Esophagus muscularis mucosa (tissue), 4 donors: ENCODE results near the gene CTPS2. TPM values are rescaled to one million over a fixed set of nuclear protein-coding genes. Genes with fewer than 3 reads are reported as not detected.

Source experiments
- DNase-seq: peaks from one replicate; pipeline ENCODE4 v3.0.0-alpha.2; 2017; ENCODE audit errors: extremely low spot score
- H3K27ac ChIP-seq, 4 donors: fragments of 200-600 bp; sonication (generic); replicated peaks in 1 of 4; 1 replicate in 3 of 4; 2 replicates in 1 of 4; pipeline ENCODE4 v1.5.1; 2016 to 2019; ENCODE audit warnings: mild to moderate bottlenecking in 1 of 4
- H3K27me3 ChIP-seq, 4 donors: fragments of 200-600 bp; sonication (generic); one replicate each; pipeline versions ENCODE4 v1.5.1 to v1.6.0; 2016 to 2019
- H3K36me3 ChIP-seq, 4 donors: fragments of 200-600 bp; sonication (generic); one replicate each; pipeline ENCODE4 v1.5.1; 2016 to 2019
- H3K4me1 ChIP-seq, 4 donors: fragments of 200-600 bp; sonication (generic); one replicate each; pipeline ENCODE4 v1.5.1; 2016 to 2019
- H3K4me3 ChIP-seq, 4 donors: fragments of 200-600 bp; sonication (generic); 1 replicate in 2 of 4; 2 replicates in 2 of 4; pipeline ENCODE4 v1.5.1; 2016 to 2019; ENCODE audit warnings: mild to moderate bottlenecking in 4 of 4, moderate library complexity in 1 of 4
- H3K9me3 ChIP-seq, 4 donors: fragments of 200-600 bp; sonication (generic); 1 replicate in 3 of 4; 2 replicates in 1 of 4; pipeline ENCODE4 v1.5.1; 2016 to 2019
- EP300 ChIP-seq: sonication (generic); formaldehyde crosslinking; IDR thresholded peaks from one replicate; pipeline ENCODE4 v1.6.1; 2017; ENCODE audit warnings: antibody characterized with exemption
- POLR2A ChIP-seq: fragments of 450-650 bp; IDR thresholded peaks from one replicate; pipeline ENCODE4 v1.6.1; 2017; ENCODE audit warnings: antibody characterized with exemption, moderate library complexity, mild to moderate bottlenecking, low read depth
- POLR2AphosphoS5 ChIP-seq, 2 donors: sonication (generic); formaldehyde crosslinking; IDR thresholded peaks; one replicate each; pipeline ENCODE4 v1.6.1; 2017; ENCODE audit warnings: antibody characterized with exemption in 2 of 2
- whole genome bisulfite sequencing: methylation state at CpG from one replicate; pipeline ENCODE4 v1.1.5; 2018; 5-methylcytosine and 5-hydroxymethylcytosine counted together
- intact Hi-C: fragments of 100-400 bp; cut with DNase I; formaldehyde crosslinking; loops from one replicate; pipeline ENCODE4 v1.15.1; 2023
- total RNA-seq, 4 donors: library from RNA; depleted of rRNA; stranded (reverse); fragments of >200 nt; gene quantifications; one replicate each; pipeline versions ENCODE4 v1.1.0 to v1.2.1, GENCODE V29; 2016
- TF ChIP-seq, protein P1 (sequence below), 3 experiments: fragments of 200-600 bp in 2 of 3; fragments of 450-650 bp in 1 of 3; sonication (generic) in 2 of 3; IDR thresholded peaks; one replicate each; pipeline ENCODE4 v1.5.1; 2017 to 2019; ENCODE audit warnings: antibody characterized with exemption in 3 of 3, mild to moderate bottlenecking in 2 of 3, moderate library complexity in 1 of 3

Gene CTPS2
- total RNA-seq, 4 donors from 2014 or later, result 9.8 to 18.3 (median 13.7) TPM

DNA sequence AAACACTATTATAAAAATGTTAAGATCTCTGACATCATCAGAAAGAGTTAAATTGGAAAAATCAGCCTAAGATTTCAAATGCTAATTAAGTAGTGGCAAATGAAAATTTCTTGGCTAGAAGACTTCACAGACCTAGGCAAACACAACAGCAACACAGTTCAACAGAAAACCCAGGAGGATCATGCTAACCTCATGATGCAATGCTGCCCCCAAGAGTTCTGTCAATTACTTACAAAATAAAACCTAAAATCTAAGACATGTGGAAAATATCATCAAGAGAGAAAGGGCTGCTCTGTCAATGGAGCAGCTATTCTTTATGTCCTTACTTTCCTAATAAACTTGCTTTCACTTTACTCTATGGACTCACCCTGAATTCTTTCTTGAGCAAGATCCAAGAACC, 41.5 kb downstream of the CTPS2 start:
- H3K27me3 ChIP-seq, result no peaks in the 10 kb centered on the region
- H3K4me1 ChIP-seq, result no peaks in the 10 kb centered on the region
- peaks cover 0 to 16% (median 6%) of the 10 kb centered on the region in 4 donors for H3K36me3 ChIP-seq
- TF ChIP-seq, protein P1, sequence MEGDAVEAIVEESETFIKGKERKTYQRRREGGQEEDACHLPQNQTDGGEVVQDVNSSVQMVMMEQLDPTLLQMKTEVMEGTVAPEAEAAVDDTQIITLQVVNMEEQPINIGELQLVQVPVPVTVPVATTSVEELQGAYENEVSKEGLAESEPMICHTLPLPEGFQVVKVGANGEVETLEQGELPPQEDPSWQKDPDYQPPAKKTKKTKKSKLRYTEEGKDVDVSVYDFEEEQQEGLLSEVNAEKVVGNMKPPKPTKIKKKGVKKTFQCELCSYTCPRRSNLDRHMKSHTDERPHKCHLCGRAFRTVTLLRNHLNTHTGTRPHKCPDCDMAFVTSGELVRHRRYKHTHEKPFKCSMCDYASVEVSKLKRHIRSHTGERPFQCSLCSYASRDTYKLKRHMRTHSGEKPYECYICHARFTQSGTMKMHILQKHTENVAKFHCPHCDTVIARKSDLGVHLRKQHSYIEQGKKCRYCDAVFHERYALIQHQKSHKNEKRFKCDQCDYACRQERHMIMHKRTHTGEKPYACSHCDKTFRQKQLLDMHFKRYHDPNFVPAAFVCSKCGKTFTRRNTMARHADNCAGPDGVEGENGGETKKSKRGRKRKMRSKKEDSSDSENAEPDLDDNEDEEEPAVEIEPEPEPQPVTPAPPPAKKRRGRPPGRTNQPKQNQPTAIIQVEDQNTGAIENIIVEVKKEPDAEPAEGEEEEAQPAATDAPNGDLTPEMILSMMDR (IDR thresholded peaks at IDR 0.05), result peak in 2 of 3 experiments; percentile 20 to 27
- TF ChIP-seq EP300, result no peak
- no peaks in the 10 kb centered on the region for H3K9me3 ChIP-seq
- DNase-seq, result no peak
- no peak overlapping the region for H3K4me3 ChIP-seq
- intact Hi-C loops, result loop anchor here (10.0 kb wide), 1 partner anchor 216 kb away; no protein-coding TSS in a partner anchor
- H3K27ac ChIP-seq, result no peak overlapping the region

DNA sequence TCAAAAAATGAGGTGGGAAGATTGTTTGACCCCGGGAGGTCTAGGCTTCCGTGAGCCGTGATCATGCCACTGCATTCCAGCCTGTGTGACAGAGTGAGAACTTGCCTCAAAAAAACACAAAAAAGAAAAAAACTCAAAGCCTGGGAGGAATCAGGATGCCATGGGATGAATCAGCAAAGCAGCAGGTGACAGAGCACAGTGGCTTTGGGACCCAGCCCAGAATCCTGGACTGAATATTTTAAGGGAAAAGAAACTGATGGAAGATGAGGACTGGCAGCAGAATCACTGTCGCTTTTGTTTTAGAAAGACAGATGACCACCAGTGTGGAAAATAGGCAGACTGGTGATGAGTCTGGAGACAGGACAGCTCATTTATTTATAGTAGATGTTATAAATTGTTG, 45.9 kb downstream of the CTPS2 start:
- no peak for DNase-seq
- TF ChIP-seq EP300 (no peak), POLR2AphosphoS5 (IDR thresholded peaks at IDR 0.05) (no peak), POLR2A (no peak)
- TF ChIP-seq, protein P1 (IDR thresholded peaks at IDR 0.05), result no peak
- peaks cover 0 to 14% (median 6%) of the 10 kb centered on the region in 4 donors for H3K36me3 ChIP-seq
- no peak overlapping the region for H3K4me3 ChIP-seq
- 79% methylated on average over 4 of the region's 4 CpGs for WGBS
- H3K27me3 ChIP-seq, result no peaks in the 10 kb centered on the region
- intact Hi-C loops, result loop anchor here (10.0 kb wide), 1 partner anchor 232 kb away; no protein-coding TSS in a partner anchor
- H3K9me3 ChIP-seq, result no peaks in the 10 kb centered on the region
- H3K4me1 ChIP-seq, result no peaks in the 10 kb centered on the region
- H3K27ac ChIP-seq, result no peak overlapping the region

DNA sequence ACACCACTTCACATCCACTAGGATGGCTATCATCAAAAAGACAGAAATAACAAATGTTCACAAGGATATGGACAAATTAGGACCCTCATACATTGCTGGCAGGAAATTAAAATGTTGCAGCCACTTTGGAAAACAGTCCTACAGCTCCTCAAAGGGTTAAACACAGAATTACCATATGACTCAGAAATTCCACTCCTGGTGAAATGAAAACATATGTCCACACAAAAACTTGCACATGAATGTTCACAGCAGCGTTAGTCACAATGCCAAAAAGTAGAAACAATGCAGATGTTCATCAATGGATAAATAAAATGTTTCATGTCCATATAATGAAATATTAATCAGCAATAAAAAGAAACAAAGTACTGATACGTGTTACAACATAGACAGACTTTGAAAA, 47.4 kb downstream of the CTPS2 start:
- WGBS, result 42% methylated on average over 2 of the region's 2 CpGs
- intact Hi-C loops, result loop anchor here (10.0 kb wide), 1 partner anchor 230 kb away; no protein-coding TSS in a partner anchor
- TF ChIP-seq POLR2A (no peak), POLR2AphosphoS5 (IDR thresholded peaks at IDR 0.05) (no peak), EP300 (no peak)
- TF ChIP-seq, protein P1 (IDR thresholded peaks at IDR 0.05), result no peak

DNA sequence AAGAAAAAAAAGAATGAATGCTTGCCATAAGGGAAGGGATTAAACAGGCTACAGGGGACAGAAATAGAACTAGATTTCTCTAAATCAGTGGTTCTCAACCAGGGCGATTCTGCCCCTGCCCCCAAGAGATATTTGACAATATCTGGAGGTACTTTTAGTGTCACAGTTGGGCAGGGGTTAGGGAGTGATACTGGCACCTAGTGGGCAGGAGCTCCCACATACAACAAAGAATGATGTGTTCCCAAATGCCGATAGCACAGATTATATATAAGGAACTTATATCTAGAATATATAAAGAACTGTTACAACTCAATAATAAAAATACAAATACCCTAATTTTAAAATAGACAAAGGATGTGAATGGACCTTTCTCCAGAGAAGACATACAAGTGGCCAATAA, 47.8 kb downstream of the CTPS2 start:
- no peak for DNase-seq
- intact Hi-C loops, result loop anchor here (10.0 kb wide), 1 partner anchor 230 kb away; no protein-coding TSS in a partner anchor
- TF ChIP-seq, protein P1 (IDR thresholded peaks at IDR 0.05), result no peak
- no peak for TF ChIP-seq POLR2AphosphoS5 (IDR thresholded peaks at IDR 0.05)
- H3K4me1 ChIP-seq, result no peaks in the 10 kb centered on the region
- WGBS, result 84% methylated on average over 2 of the region's 2 CpGs
- no peak overlapping the region for H3K27ac ChIP-seq
- peaks cover 0 to 6% (median 0%) of the 10 kb centered on the region in 4 donors for H3K27me3 ChIP-seq
- no peaks in the 10 kb centered on the region for H3K9me3 ChIP-seq
- no peak overlapping the region for H3K4me3 ChIP-seq
- H3K36me3 ChIP-seq, result peaks cover 0 to 13% (median 6%) of the 10 kb centered on the region in 4 donors

More for the DNA sequence above, 47.4 kb downstream of the CTPS2 start:
- no peak for DNase-seq
- peaks cover 0 to 2% (median 0%) of the 10 kb centered on the region in 4 donors for H3K27me3 ChIP-seq
- no peak overlapping the region for H3K4me3 ChIP-seq
- H3K27ac ChIP-seq, result no peak overlapping the region
- H3K4me1 ChIP-seq, result no peaks in the 10 kb centered on the region
- no peaks in the 10 kb centered on the region for H3K9me3 ChIP-seq
- H3K36me3 ChIP-seq, result peaks cover 0 to 14% (median 6%) of the 10 kb centered on the region in 4 donors

DNA sequence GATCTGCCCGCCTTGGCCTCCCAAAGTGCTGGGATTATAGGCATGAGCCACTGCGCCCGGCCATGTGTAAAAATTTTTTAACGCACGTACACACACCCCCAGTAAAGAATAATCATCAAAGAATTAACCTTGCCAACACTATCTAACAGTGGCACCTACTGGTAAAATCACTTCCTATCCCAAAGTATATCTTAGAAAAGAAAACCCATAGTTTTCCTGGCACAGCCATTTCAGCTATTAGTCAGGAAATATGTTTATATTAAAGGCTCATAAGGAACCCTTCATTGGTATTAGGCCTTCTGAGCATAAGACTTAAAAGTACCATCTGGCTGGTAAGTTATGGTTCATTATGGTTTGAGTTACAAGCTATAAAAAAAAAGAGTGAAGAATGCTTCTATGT, 48.4 kb downstream of the CTPS2 start:
- DNase-seq, result no peak
- WGBS, result 90% methylated on average over 5 of the region's 5 CpGs
- H3K4me1 ChIP-seq, result no peaks in the 10 kb centered on the region
- peaks cover 0 to 6% (median 0%) of the 10 kb centered on the region in 4 donors for H3K27me3 ChIP-seq
- intact Hi-C loops, result loop anchor here (10.0 kb wide), 1 partner anchor 229 kb away; no protein-coding TSS in a partner anchor
- H3K4me3 ChIP-seq, result no peak overlapping the region
- H3K9me3 ChIP-seq, result no peaks in the 10 kb centered on the region
- H3K36me3 ChIP-seq, result peaks cover 0 to 11% (median 4%) of the 10 kb centered on the region in 4 donors
- no peak overlapping the region for H3K27ac ChIP-seq
- no peak for TF ChIP-seq EP300
- TF ChIP-seq POLR2AphosphoS5 (IDR thresholded peaks at IDR 0.05), result no peak
- TF ChIP-seq, protein P1 (IDR thresholded peaks at IDR 0.05), result no peak
- TF ChIP-seq POLR2A, result no peak
